Measurements from ENCODE around the gene SFXN5. TPM values are rescaled to one million over a fixed set of nuclear protein-coding genes. Genes with fewer than 3 reads are reported as not detected.

Gene SFXN5
- total RNA-seq, 1 experiment from 2014 or later: 27.8 TPM

DNA sequence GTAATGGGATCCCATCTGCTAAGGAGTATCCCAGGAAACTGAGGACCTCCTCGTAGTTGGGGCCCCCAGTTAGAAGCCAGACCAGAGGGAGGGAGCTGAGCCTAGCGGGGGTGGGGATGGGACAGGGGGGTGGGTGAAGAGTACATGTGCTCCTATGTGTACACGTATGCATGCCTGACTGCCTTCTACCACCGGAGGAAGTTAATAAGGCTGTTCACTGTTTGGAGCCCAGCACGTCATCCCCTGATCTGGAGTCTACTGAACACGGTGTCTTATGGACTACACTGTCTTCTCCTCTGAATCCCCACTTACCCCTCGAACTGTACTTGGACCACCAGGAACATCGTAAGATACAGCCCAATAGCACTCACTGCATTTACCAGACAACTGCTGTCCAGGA, 68.5 kb downstream of the SFXN5 start:
- no TSS peak for BruUV-seq (replicated peaks)
- intact Hi-C loops (cut with micrococcal nuclease; ENCODE audit: unreplicated experiment): no loop called here
- no peak overlapping the region for H3K27ac ChIP-seq (ENCODE audit: low read length)
- ChIA-PET CTCF (no interaction called here), POLR2A (interaction anchor here (0.9 kb wide), 1 partner anchor 9 kb away, joined by 3 read pairs; no protein-coding TSS in a partner anchor)
- ATAC-seq: no peak
- no peaks in the 10 kb centered on the region for H3K27me3 ChIP-seq (ENCODE audit: control insufficient read depth, insufficient read depth, low read length)
- no peak overlapping the region for H3K4me3 ChIP-seq (ENCODE audit: low read depth in 2 of 2, low read length in 2 of 2)
- H3K9me3 ChIP-seq (ENCODE audit: control insufficient read depth, insufficient read depth, low read depth, low read length): no peaks in the 10 kb centered on the region
- H3K36me3 ChIP-seq (ENCODE audit: control insufficient read depth, insufficient read depth, low read length): no peaks in the 10 kb centered on the region
- in situ Hi-C loops (cut with HindIII; ENCODE audit: low pct_unique_long_range_greater_than_20kb, low sequenced_read_pairs): no loop called here
- no peak for DNase-seq (ENCODE audit: low read depth, low spot score)
- no peaks in the 10 kb centered on the region for H3K4me1 ChIP-seq (ENCODE audit: control insufficient read depth, insufficient read depth, low read length)
- TF ChIP-seq POLR2AphosphoS5 (IDR thresholded peaks at IDR 0.05; ENCODE audit: low read depth, low read length) (no peak), SIN3A (IDR thresholded peaks at IDR 0.05; ENCODE audit: borderline replicate concordance, insufficient read depth, low read depth, low read length) (no peak), TCF7L2 (IDR thresholded peaks at IDR 0.05; ENCODE audit: low read depth, low read length) (no peak)
- TF ChIP-seq, protein P1, sequence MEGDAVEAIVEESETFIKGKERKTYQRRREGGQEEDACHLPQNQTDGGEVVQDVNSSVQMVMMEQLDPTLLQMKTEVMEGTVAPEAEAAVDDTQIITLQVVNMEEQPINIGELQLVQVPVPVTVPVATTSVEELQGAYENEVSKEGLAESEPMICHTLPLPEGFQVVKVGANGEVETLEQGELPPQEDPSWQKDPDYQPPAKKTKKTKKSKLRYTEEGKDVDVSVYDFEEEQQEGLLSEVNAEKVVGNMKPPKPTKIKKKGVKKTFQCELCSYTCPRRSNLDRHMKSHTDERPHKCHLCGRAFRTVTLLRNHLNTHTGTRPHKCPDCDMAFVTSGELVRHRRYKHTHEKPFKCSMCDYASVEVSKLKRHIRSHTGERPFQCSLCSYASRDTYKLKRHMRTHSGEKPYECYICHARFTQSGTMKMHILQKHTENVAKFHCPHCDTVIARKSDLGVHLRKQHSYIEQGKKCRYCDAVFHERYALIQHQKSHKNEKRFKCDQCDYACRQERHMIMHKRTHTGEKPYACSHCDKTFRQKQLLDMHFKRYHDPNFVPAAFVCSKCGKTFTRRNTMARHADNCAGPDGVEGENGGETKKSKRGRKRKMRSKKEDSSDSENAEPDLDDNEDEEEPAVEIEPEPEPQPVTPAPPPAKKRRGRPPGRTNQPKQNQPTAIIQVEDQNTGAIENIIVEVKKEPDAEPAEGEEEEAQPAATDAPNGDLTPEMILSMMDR (IDR thresholded peaks at IDR 0.05): no peak
- TF ChIP-seq, protein P2, sequence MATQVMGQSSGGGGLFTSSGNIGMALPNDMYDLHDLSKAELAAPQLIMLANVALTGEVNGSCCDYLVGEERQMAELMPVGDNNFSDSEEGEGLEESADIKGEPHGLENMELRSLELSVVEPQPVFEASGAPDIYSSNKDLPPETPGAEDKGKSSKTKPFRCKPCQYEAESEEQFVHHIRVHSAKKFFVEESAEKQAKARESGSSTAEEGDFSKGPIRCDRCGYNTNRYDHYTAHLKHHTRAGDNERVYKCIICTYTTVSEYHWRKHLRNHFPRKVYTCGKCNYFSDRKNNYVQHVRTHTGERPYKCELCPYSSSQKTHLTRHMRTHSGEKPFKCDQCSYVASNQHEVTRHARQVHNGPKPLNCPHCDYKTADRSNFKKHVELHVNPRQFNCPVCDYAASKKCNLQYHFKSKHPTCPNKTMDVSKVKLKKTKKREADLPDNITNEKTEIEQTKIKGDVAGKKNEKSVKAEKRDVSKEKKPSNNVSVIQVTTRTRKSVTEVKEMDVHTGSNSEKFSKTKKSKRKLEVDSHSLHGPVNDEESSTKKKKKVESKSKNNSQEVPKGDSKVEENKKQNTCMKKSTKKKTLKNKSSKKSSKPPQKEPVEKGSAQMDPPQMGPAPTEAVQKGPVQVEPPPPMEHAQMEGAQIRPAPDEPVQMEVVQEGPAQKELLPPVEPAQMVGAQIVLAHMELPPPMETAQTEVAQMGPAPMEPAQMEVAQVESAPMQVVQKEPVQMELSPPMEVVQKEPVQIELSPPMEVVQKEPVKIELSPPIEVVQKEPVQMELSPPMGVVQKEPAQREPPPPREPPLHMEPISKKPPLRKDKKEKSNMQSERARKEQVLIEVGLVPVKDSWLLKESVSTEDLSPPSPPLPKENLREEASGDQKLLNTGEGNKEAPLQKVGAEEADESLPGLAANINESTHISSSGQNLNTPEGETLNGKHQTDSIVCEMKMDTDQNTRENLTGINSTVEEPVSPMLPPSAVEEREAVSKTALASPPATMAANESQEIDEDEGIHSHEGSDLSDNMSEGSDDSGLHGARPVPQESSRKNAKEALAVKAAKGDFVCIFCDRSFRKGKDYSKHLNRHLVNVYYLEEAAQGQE (IDR thresholded peaks at IDR 0.05; ENCODE audit: insufficient read depth in 1 of 2, low read depth in 2 of 2, low read length in 1 of 2): no peak

DNA sequence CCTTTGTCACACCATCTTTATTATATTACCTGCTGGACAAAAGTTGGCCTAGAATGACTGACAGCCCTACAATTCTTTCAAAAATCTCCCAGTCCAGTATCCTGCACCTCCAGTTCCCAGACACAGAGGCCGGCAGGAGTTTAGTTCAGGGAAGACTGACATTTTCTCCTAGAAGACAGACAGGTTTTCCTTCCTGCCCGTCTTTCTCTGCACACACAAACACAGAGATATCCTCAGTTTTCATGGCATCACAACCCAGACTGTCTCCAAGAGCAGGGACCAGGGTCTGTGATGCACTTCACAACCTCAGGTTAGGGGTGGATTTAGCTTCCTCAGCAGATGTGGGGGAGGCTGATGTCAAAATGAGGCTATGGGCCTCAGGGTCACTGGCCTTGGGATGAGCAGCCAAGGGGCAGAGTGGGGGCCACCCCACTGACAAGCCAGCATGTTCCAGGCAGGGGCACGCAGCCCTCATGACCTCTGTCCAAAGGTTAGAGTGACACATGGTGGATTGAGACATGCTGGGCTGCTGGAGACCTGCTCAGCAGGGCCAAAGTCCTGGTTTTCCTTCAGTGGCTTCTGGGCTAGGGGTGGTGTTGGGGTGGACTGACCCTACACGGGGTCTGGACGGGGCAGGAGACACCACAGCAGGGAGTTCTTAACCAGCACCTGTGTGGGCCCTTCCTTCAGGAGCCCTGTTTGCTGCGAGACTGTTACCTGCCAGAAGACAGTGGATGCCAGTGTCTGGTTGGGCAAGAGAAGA, 70.5 kb downstream of the SFXN5 start:
- Histone ChIP-seq H3K9me3 (ENCODE audit: control insufficient read depth, insufficient read depth, low read depth, low read length) (no peaks in the 10 kb centered on the region), H3K4me3 (ENCODE audit: low read depth in 2 of 2, low read length in 2 of 2) (no peak overlapping the region), H3K27ac (ENCODE audit: low read length) (no peak overlapping the region), H3K4me1 (ENCODE audit: control insufficient read depth, insufficient read depth, low read length) (no peaks in the 10 kb centered on the region), H3K36me3 (ENCODE audit: control insufficient read depth, insufficient read depth, low read length) (no peaks in the 10 kb centered on the region), H3K27me3 (ENCODE audit: control insufficient read depth, insufficient read depth, low read length) (no peaks in the 10 kb centered on the region)
- in situ Hi-C loops (cut with HindIII; ENCODE audit: low pct_unique_long_range_greater_than_20kb, low sequenced_read_pairs) (no loop called here), intact Hi-C loops (cut with micrococcal nuclease; ENCODE audit: unreplicated experiment) (no loop called here)
- ATAC-seq: no peak
- BruUV-seq (replicated peaks): no TSS peak
- TF ChIP-seq, protein P1 (IDR thresholded peaks at IDR 0.05): no peak
- TF ChIP-seq, protein P2 (IDR thresholded peaks at IDR 0.05; ENCODE audit: insufficient read depth in 1 of 2, low read depth in 2 of 2, low read length in 1 of 2): no peak
- no peak for TF ChIP-seq POLR2AphosphoS5 (IDR thresholded peaks at IDR 0.05; ENCODE audit: low read depth, low read length)
- TF ChIP-seq TCF7L2 (IDR thresholded peaks at IDR 0.05; ENCODE audit: low read depth, low read length): no peak
- no peak for TF ChIP-seq SIN3A (IDR thresholded peaks at IDR 0.05; ENCODE audit: borderline replicate concordance, insufficient read depth, low read depth, low read length)
- ChIA-PET CTCF (no interaction called here), POLR2A (no interaction called here)
- no peak for DNase-seq (ENCODE audit: low read depth, low spot score)

Measured in Panc1 (cell line).